LNCaP clone FGC (cell line): ENCODE measurements around the gene QDPR.

Source experiments
- DNase-seq: peaks from one replicate; pipeline ENCODE4 v3.0.0-alpha.2; 2011; ENCODE audit warnings: low read depth
- H3K4me3 ChIP-seq: 2 replicates; pipeline ENCODE4 v1.5.1; 2011; ENCODE audit warnings: mild to moderate bottlenecking, low read depth, low read length, control low read depth
- TF ChIP-seq, protein P1 (sequence below): IDR thresholded peaks from 2 replicates; pipeline ENCODE4 v1.5.1; 2012; ENCODE audit warnings: mild to moderate bottlenecking; ENCODE audit not compliant: control insufficient read depth, insufficient read depth; ENCODE audit errors: extremely low read depth

The QDPR gene

GRCh38 chr4:17480955-17481354, 30.9 kb downstream of the QDPR start:
- TF ChIP-seq, protein P1, sequence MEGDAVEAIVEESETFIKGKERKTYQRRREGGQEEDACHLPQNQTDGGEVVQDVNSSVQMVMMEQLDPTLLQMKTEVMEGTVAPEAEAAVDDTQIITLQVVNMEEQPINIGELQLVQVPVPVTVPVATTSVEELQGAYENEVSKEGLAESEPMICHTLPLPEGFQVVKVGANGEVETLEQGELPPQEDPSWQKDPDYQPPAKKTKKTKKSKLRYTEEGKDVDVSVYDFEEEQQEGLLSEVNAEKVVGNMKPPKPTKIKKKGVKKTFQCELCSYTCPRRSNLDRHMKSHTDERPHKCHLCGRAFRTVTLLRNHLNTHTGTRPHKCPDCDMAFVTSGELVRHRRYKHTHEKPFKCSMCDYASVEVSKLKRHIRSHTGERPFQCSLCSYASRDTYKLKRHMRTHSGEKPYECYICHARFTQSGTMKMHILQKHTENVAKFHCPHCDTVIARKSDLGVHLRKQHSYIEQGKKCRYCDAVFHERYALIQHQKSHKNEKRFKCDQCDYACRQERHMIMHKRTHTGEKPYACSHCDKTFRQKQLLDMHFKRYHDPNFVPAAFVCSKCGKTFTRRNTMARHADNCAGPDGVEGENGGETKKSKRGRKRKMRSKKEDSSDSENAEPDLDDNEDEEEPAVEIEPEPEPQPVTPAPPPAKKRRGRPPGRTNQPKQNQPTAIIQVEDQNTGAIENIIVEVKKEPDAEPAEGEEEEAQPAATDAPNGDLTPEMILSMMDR, result no peak
- no peak for DNase-seq
- no peak overlapping the region for H3K4me3 ChIP-seq

DNA sequence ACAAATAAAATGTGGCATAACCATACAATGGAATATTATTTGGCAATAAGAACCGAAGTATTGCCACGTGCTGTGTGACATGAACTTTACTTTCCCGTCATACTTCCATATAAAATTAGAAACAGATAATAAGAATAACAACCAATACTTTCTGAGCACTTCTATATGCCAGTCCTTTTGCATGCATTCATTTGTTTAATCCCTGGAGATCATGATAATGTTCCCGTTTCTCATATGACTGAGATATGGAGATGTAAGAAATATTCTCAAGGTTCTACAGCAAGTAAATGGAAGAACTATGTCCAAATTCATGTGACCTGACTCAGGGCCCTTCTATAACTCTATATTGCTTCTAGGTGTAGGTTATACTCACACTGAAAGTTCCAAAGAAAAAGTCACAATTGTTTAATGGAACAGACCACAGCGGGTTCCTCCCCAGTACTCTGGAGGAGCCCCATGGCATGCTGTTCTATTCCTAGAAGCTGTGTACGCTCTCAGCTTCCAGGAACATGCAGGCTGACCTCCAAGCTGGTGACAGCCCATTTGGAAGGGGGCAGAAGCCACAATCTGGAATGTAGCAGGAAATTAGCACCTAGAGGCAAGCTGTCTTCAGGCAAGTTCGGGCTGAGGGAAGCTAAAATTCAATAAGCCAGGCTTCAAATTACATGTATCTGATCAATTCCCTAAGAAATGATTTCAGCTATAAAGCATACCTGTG, 31.5 kb downstream of the QDPR start:
- H3K4me3 ChIP-seq, result no peak overlapping the region
- DNase-seq, result no peak
- TF ChIP-seq, protein P1, result no peak

GRCh38 chr4:17477774-17478472, 34.0 kb downstream of the QDPR start:
- TF ChIP-seq, protein P1, result no peak
- H3K4me3 ChIP-seq, result no peak overlapping the region
- no peak for DNase-seq

GRCh38 chr4:17476853-17477252, 35.0 kb downstream of the QDPR start:
- no peak for DNase-seq
- no peak overlapping the region for H3K4me3 ChIP-seq
- TF ChIP-seq, protein P1, result no peak

- TF ChIP-seq, protein P1, result no peak
- no peak for DNase-seq
- no peak overlapping the region for H3K4me3 ChIP-seq
Measured at GRCh38 chr4:17475481-17475880, 36.4 kb downstream of the QDPR start.

DNA sequence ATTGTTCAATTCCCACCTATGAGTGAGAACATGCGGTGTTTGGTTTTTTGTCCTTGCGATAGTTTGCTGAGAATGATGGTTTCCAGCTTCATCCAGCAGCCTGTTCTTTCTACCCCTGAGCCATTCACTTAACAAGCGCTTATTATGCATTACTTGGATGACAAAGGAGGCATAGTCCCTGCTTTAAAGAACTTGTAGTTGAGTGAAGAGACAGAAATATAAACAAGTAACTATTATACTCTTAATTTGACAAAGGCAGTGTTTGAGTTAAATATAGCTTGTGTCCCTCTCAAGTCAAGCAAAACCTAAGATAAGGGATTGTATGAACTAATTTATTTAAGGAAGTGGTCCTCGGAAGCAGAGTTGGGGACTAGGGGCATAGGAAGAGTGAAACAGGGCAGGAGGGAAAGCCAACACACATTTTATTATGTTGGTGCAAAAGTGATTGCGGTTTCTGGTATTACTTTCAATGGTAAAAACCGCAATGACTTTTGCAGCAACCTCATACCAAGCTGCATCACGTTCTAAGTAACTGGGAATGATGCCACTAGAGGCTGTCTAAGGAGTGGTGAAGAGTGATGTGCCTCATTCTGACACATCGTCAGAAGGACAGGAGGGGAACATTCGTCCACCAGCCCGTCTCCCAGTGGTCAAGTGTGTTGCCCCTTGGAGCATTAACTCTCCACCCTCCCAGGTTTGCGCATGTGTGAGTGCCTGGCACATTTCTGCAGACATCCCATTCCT, 41.8 kb downstream of the QDPR start:
- TF ChIP-seq, protein P1, result no peak
- no peak for DNase-seq
- H3K4me3 ChIP-seq, result no peak overlapping the region
